BLaER1 (cell line): Measurements from ENCODE around the gene SLC22A1.
"Not testable (repeated sequence)": the region's sequence is repeated elsewhere in the genome, so short reads cannot be mapped to it uniquely, and the experiment has no call there.

Experiments used
- H3K27ac ChIP-seq: shearing (Covaris generic); formaldehyde crosslinking; 2 replicates; pipeline ENCODE4 v1.8.1; 2022
- H3K27me3 ChIP-seq: shearing (Covaris generic); formaldehyde crosslinking; 2 replicates; pipeline ENCODE4 v1.8.1; 2022
- H3K36me3 ChIP-seq: shearing (Covaris generic); formaldehyde crosslinking; 2 replicates; pipeline ENCODE4 v1.8.1; 2022
- H3K4me1 ChIP-seq: shearing (Covaris generic); formaldehyde crosslinking; 2 replicates; pipeline ENCODE4 v1.8.1; 2022
- H3K4me2 ChIP-seq: shearing (Covaris generic); formaldehyde crosslinking; 2 replicates; pipeline ENCODE4 v1.8.1; 2022
- H3K4me3 ChIP-seq: shearing (Covaris generic); formaldehyde crosslinking; 2 replicates; pipeline ENCODE4 v1.8.1; 2022
- H3K9ac ChIP-seq: shearing (Covaris generic); formaldehyde crosslinking; 2 replicates; pipeline ENCODE4 v1.8.1; 2022
- H3K9me3 ChIP-seq: shearing (Covaris generic); formaldehyde crosslinking; 2 replicates; pipeline ENCODE4 v1.8.1; 2022
- H4K20me1 ChIP-seq: shearing (Covaris generic); formaldehyde crosslinking; 2 replicates; pipeline ENCODE4 v1.8.1; 2022
- Cebpa-rat ChIP-seq: shearing (Covaris generic); IDR thresholded peaks from 2 replicates; pipeline ENCODE4 v1.8.1; 2022

The SLC22A1 gene

DNA sequence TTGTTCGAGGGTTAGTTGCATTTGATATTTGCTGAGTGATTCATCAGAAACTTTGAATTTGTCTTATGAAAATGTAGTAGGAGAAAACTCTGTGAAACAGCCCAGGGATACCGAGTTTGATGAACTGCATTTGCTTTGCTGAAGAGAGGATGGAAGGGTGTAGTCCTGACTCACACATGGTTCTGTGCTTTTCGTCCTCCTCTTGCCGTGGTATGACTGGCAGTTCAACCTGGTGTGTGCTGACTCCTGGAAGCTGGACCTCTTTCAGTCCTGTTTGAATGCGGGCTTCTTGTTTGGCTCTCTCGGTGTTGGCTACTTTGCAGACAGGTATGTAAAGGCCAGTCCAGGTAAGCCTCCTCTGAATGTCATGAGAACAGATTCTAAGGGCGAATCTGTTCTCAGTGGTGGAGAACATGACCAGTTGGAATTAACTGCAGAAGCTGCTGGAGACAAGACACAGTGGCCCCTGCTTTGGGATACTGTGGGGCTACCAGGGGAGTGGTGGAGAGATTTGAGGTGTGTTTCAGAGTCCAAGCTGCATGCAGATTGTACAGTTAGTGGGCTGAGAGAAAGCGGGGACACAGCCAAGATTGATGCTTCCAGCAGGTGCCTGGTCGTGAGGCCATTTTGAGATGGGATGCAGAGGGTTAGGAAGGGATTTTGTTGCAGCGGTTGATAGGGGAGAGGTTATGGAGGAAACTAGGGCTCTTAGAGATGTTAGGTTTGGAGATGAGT lies 8.4 kb downstream of the SLC22A1 start:
- H3K4me1 ChIP-seq: no peaks in the 10 kb centered on the region
- H3K4me2 ChIP-seq: no peak overlapping the region
- H3K9ac ChIP-seq: no peak overlapping the region
- H3K27ac ChIP-seq: no peak overlapping the region
- no peaks in the 10 kb centered on the region for H4K20me1 ChIP-seq
- no peak for TF ChIP-seq Cebpa-rat
- no peak overlapping the region for H3K4me3 ChIP-seq
- H3K36me3 ChIP-seq: no peaks in the 10 kb centered on the region
- H3K9me3 ChIP-seq: no peaks in the 10 kb centered on the region
- H3K27me3 ChIP-seq: no peaks in the 10 kb centered on the region

GRCh38 chr6:160130729-160131484 lies 9.3 kb downstream of the SLC22A1 start:
- no peaks in the 10 kb centered on the region for H3K9me3 ChIP-seq
- no peaks in the 10 kb centered on the region for H3K4me1 ChIP-seq
- H3K27ac ChIP-seq: no peak overlapping the region
- H4K20me1 ChIP-seq: no peaks in the 10 kb centered on the region
- H3K4me2 ChIP-seq: no peak overlapping the region
- H3K36me3 ChIP-seq: no peaks in the 10 kb centered on the region
- H3K27me3 ChIP-seq: no peaks in the 10 kb centered on the region
- no peak for TF ChIP-seq Cebpa-rat
- H3K4me3 ChIP-seq: no peak overlapping the region
- no peak overlapping the region for H3K9ac ChIP-seq

DNA sequence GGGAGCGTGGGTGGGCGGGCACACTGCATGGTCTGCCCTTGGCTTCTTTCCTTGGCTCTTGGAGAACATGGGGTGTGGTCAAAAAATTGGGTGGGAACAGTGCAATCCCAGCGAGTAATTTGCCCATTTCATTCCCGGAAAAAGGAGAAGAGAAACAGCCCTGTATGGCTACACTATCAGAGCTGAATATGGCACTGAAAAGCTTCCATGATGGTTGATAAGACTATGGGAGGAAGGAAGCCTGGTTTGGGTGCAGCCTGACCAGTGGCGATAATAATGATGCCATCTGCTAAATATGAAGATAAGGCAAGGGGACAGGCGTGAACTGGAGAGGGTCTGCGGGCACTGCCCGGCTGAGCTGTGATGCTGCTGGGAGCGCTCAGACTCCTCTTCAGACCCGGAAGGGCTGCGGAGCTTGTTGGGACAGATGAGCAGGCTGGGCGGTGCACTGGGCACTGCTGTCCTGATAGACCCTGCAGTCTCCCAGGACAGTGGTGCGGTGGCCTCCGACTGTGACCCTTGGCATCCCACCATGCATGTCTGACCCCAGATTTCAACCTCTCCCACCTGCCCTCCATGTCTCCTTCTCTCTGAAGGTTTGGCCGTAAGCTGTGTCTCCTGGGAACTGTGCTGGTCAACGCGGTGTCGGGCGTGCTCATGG lies 10.2 kb downstream of the SLC22A1 start:
- no peaks in the 10 kb centered on the region for H4K20me1 ChIP-seq
- no peak overlapping the region for H3K4me3 ChIP-seq
- no peaks in the 10 kb centered on the region for H3K9me3 ChIP-seq
- H3K4me2 ChIP-seq: no peak overlapping the region
- no peak for TF ChIP-seq Cebpa-rat
- no peaks in the 10 kb centered on the region for H3K4me1 ChIP-seq
- no peaks in the 10 kb centered on the region for H3K27me3 ChIP-seq
- H3K9ac ChIP-seq: no peak overlapping the region
- H3K27ac ChIP-seq: no peak overlapping the region
- H3K36me3 ChIP-seq: no peaks in the 10 kb centered on the region

- Histone ChIP-seq H3K27me3 (no peaks in the 10 kb centered on the region), H3K36me3 (no peaks in the 10 kb centered on the region), H3K9ac (no peak overlapping the region), H3K4me1 (no peaks in the 10 kb centered on the region), H3K4me3 (no peak overlapping the region), H3K9me3 (no peaks in the 10 kb centered on the region), H3K4me2 (no peak overlapping the region), H4K20me1 (no peaks in the 10 kb centered on the region), H3K27ac (no peak overlapping the region)
- no peak for TF ChIP-seq Cebpa-rat
Observed at GRCh38 chr6:160132297-160132637, 10.7 kb downstream of the SLC22A1 start.

DNA sequence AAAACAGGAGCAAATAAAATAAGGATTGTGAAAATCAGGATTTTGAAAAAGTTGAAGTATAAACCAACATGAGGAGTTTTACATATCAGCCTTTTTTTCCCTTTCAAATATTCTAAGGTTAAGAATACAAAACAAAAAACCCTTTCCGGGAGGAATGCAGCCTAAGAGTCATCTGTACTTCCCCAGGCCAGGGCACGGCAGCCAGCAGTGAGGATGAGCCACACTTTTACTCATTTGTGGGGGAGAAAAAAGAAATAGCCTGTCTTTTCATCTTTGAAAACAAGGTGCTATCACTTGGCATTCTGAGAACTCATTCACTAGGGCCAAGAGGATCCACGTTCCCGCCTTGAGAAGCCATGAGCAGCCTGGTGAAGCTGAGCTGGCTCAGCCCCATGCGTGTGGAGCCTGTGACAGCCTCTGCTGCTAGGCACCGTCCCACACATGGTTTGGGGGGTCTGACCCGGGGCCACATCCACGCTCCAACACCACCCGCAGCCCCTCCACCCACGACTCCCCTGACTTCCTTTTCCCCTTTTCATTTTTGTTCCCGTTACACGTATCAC lies 11.2 kb downstream of the SLC22A1 start:
- TF ChIP-seq Cebpa-rat: no peak
- no peaks in the 10 kb centered on the region for H3K27me3 ChIP-seq
- H3K9ac ChIP-seq: no peak overlapping the region
- H3K27ac ChIP-seq: no peak overlapping the region
- H3K4me2 ChIP-seq: no peak overlapping the region
- no peak overlapping the region for H3K4me3 ChIP-seq
- no peaks in the 10 kb centered on the region for H4K20me1 ChIP-seq
- no peaks in the 10 kb centered on the region for H3K4me1 ChIP-seq
- no peaks in the 10 kb centered on the region for H3K9me3 ChIP-seq
- H3K36me3 ChIP-seq: no peaks in the 10 kb centered on the region

- no peak for TF ChIP-seq Cebpa-rat
- no peaks in the 10 kb centered on the region for H3K9me3 ChIP-seq
- H3K9ac ChIP-seq: no peak overlapping the region
- H3K27ac ChIP-seq: no peak overlapping the region
- H4K20me1 ChIP-seq: no peaks in the 10 kb centered on the region
- H3K4me2 ChIP-seq: no peak overlapping the region
- no peaks in the 10 kb centered on the region for H3K27me3 ChIP-seq
- H3K4me1 ChIP-seq: no peaks in the 10 kb centered on the region
- H3K4me3 ChIP-seq: no peak overlapping the region
- H3K36me3 ChIP-seq: no peaks in the 10 kb centered on the region
Observed at GRCh38 chr6:160133441-160134336, 12.1 kb downstream of the SLC22A1 start.

- H3K27ac ChIP-seq, H3K4me2 ChIP-seq, H3K4me3 ChIP-seq, H3K4me1 ChIP-seq, H3K27me3 ChIP-seq, H3K9me3 ChIP-seq, H3K9ac ChIP-seq, H3K36me3 ChIP-seq, H4K20me1 ChIP-seq: not testable (repeated sequence)
Observed at GRCh38 chr6:160134337-160134751, 12.7 kb downstream of the SLC22A1 start.

GRCh38 chr6:160134779-160135547 lies 13.3 kb downstream of the SLC22A1 start:
- Histone ChIP-seq H3K27me3 (no peaks in the 10 kb centered on the region), H3K4me2 (no peak overlapping the region), H3K4me3 (no peak overlapping the region), H4K20me1 (no peaks in the 10 kb centered on the region), H3K9ac (no peak overlapping the region), H3K9me3 (no peaks in the 10 kb centered on the region), H3K27ac (no peak overlapping the region), H3K4me1 (no peaks in the 10 kb centered on the region), H3K36me3 (no peaks in the 10 kb centered on the region)
- no peak for TF ChIP-seq Cebpa-rat
